PC-9 (cell line): ENCODE measurements around the gene XXYLT1. TPM values are rescaled to one million over a fixed set of nuclear protein-coding genes. Genes with fewer than 3 reads are reported as not detected.

Experiments
- BruUV-seq: library from RNA; stranded (reverse); fragments of 400-500 nt; replicated peaks from 2 replicates; lab custom pipeline; 2021; lab: Mats Ljungman, UMichigan
- CTCF ChIA-PET: fragments of 300-600 bp; sonication (Branson Sonifier 250); formaldehyde crosslinking; loops from one replicate; lab custom pipeline; 2022; ENCODE audit warnings: antibody characterized with exemption; lab: Charles Lee
- POLR2A ChIA-PET: fragments of 300-600 bp; sonication (Branson Sonifier 250); formaldehyde crosslinking; loops from one replicate; lab custom pipeline; 2022; ENCODE audit warnings: antibody characterized with exemption; ENCODE audit not compliant: unreplicated experiment; lab: Charles Lee
- DNase-seq, 2 experiments: peaks; one replicate each; pipeline versions ENCODE4 v3.0.0 to v3.0.0-alpha.2; 2015 to 2022; ENCODE audit warnings: mixed read lengths in 1 of 2
- H2AFZ ChIP-seq: fragments of 200-600 bp; sonication (generic); 2 replicates; pipeline ENCODE4 v1.8.1; 2017; ENCODE audit warnings: antibody characterized with exemption
- H3F3A ChIP-seq: fragments of 200-600 bp; sonication (generic); 2 replicates; pipeline ENCODE4 v1.8.1; 2017; ENCODE audit warnings: antibody characterized with exemption, mild to moderate bottlenecking, low read depth; ENCODE audit not compliant: insufficient read depth
- H3K27ac ChIP-seq: fragments of 200-600 bp; sonication (generic); 2 replicates; pipeline ENCODE4 v1.6.1; 2016; ENCODE audit warnings: mixed run types
- H3K27me3 ChIP-seq: fragments of 200-600 bp; sonication (generic); 2 replicates; pipeline ENCODE4 v1.6.1; 2016; ENCODE audit warnings: low read depth, mixed run types; ENCODE audit not compliant: insufficient read depth
- H3K36me3 ChIP-seq: fragments of 200-600 bp; sonication (generic); 2 replicates; pipeline ENCODE4 v1.6.1; 2016; ENCODE audit warnings: low read depth, mixed run types
- H3K4me1 ChIP-seq: fragments of 200-600 bp; sonication (generic); replicated peaks from 2 replicates; pipeline ENCODE4 v1.6.1; 2016; ENCODE audit warnings: mixed run types; ENCODE audit not compliant: insufficient read depth
- H3K4me2 ChIP-seq: fragments of 200-600 bp; sonication (generic); 2 replicates; pipeline ENCODE4 v1.6.1; 2017; ENCODE audit warnings: mixed run types
- H3K4me3 ChIP-seq: fragments of 200-600 bp; sonication (generic); 2 replicates; pipeline ENCODE4 v1.6.1; 2016; ENCODE audit warnings: mixed run types
- H3K79me2 ChIP-seq: fragments of 200-600 bp; sonication (generic); 2 replicates; pipeline ENCODE4 v1.6.1; 2017; ENCODE audit warnings: low read depth, mixed run types
- H3K9me2 ChIP-seq: fragments of 200-600 bp; sonication (generic); 2 replicates; pipeline ENCODE4 v1.8.1; 2017; ENCODE audit warnings: mild to moderate bottlenecking; ENCODE audit not compliant: insufficient read depth
- H3K9me3 ChIP-seq: fragments of 200-600 bp; sonication (generic); 2 replicates; pipeline ENCODE4 v1.8.1; 2016; ENCODE audit warnings: low read depth; ENCODE audit not compliant: insufficient read depth
- H4K20me1 ChIP-seq: fragments of 200-600 bp; sonication (generic); 2 replicates; pipeline ENCODE4 v1.8.1; 2017; ENCODE audit not compliant: insufficient read depth
- CTCF ChIP-seq: fragments of 200-600 bp; sonication (generic); conservative IDR thresholded peaks from 2 replicates; pipeline ENCODE4 v1.6.1; 2017; ENCODE audit warnings: mixed run types, antibody characterized with exemption, mild to moderate bottlenecking, moderate library complexity
- EZH2 ChIP-seq: fragments of 200-600 bp; sonication (generic); IDR thresholded peaks from 2 replicates; pipeline ENCODE4 v1.8.0; 2017; ENCODE audit warnings: antibody characterized with exemption, low read depth
- intact Hi-C: fragments of 100-400 bp; cut with micrococcal nuclease; formaldehyde crosslinking; loops from one replicate; pipeline ENCODE4 v1.10.0; 2022; ENCODE audit not compliant: unreplicated experiment
- total RNA-seq: library from RNA; stranded (reverse); gene quantifications from 2 replicates; pipeline ENCODE4 v1.2.3, GENCODE V29; 2021

The XXYLT1 gene
- total RNA-seq, 1 experiment from 2014 or later, result 13.3 TPM

GRCh38 chr3:195198426-195199346, 72.3 kb downstream of the XXYLT1 start:
- Histone ChIP-seq H2AFZ (no peak overlapping the region; the same call in 1 of the 2 replicates), H3K4me3 (no peak overlapping the region), H3K27ac (peak overlapping the region; percentile 60), H3K9me2 (0 out of 2 replicates have a peak, but pooled peaks cover 3% of the 10 kb centered on the region), H3K27me3 (no peaks in the 10 kb centered on the region), H3K4me1 (peaks cover 22% of the 10 kb centered on the region), H3K79me2 (no peaks in the 10 kb centered on the region), H3F3A (peaks cover 14% of the 10 kb centered on the region; the same call in 1 of the 2 replicates), H3K36me3 (no peaks in the 10 kb centered on the region), H3K4me2 (peak overlapping the region; percentile 12; the same call in 1 of the 2 replicates), H3K9me3 (no peaks in the 10 kb centered on the region), H4K20me1 (no peaks in the 10 kb centered on the region)
- ChIA-PET POLR2A (no interaction called here), CTCF (no interaction called here)
- no TSS peak for BruUV-seq
- DNase-seq, result no peak
- intact Hi-C loops, result no loop called here
- TF ChIP-seq CTCF, result no peak
- no peak for TF ChIP-seq EZH2

GRCh38 chr3:195197765-195198425, 73.1 kb downstream of the XXYLT1 start:
- TF ChIP-seq EZH2, result no peak
- TF ChIP-seq CTCF, result no peak
- Histone ChIP-seq H3F3A (peaks cover 14% of the 10 kb centered on the region; the same call in 1 of the 2 replicates), H3K36me3 (no peaks in the 10 kb centered on the region), H3K9me3 (no peaks in the 10 kb centered on the region), H3K9me2 (0 out of 2 replicates have a peak, but pooled peaks cover 3% of the 10 kb centered on the region), H3K4me3 (no peak overlapping the region), H3K4me2 (peak overlapping the region; percentile 12; the same call in 1 of the 2 replicates), H4K20me1 (no peaks in the 10 kb centered on the region), H3K79me2 (no peaks in the 10 kb centered on the region), H3K4me1 (peaks cover 22% of the 10 kb centered on the region), H3K27ac (peak overlapping the region; percentile 60), H3K27me3 (no peaks in the 10 kb centered on the region), H2AFZ (no peak overlapping the region; the same call in 1 of the 2 replicates)
- peak in 1 of 2 experiments; percentile 88 for DNase-seq
- CTCF ChIA-PET, result no interaction called here
- POLR2A ChIA-PET, result no interaction called here
- intact Hi-C loops, result no loop called here
- BruUV-seq, result no TSS peak

GRCh38 chr3:195196266-195196665, 74.7 kb downstream of the XXYLT1 start:
- POLR2A ChIA-PET, result interaction anchor here (1.2 kb wide), 1 partner anchor 44 kb away, joined by 5 read pairs; no protein-coding TSS in a partner anchor
- H3K9me2 ChIP-seq, result 0 out of 2 replicates have a peak, but pooled peaks cover 3% of the 10 kb centered on the region
- H3K4me1 ChIP-seq, result peaks cover 22% of the 10 kb centered on the region
- DNase-seq, result no peak
- peak overlapping the region; percentile 22; the same call in 1 of the 2 replicates for H3K27ac ChIP-seq
- H3F3A ChIP-seq, result peaks cover 14% of the 10 kb centered on the region; the same call in 1 of the 2 replicates
- CTCF ChIA-PET, result interaction anchor here (0.6 kb wide), 1 partner anchor 41 kb away, joined by 6 read pairs; no protein-coding TSS in a partner anchor
- intact Hi-C loops, result no loop called here
- peaks cover 10% of the 10 kb centered on the region; the same call in 1 of the 2 replicates for H3K9me3 ChIP-seq
- no peaks in the 10 kb centered on the region for H3K27me3 ChIP-seq
- TF ChIP-seq CTCF (no peak), EZH2 (no peak)
- no peaks in the 10 kb centered on the region for H3K79me2 ChIP-seq
- H3K4me2 ChIP-seq, result no peak overlapping the region
- H3K4me3 ChIP-seq, result no peak overlapping the region
- H2AFZ ChIP-seq, result no peak overlapping the region
- H3K36me3 ChIP-seq, result no peaks in the 10 kb centered on the region
- no peaks in the 10 kb centered on the region for H4K20me1 ChIP-seq
- BruUV-seq, result no TSS peak
